Measurements from ENCODE around the gene DNAL1. TPM values are rescaled to one million over a fixed set of nuclear protein-coding genes. Genes with fewer than 3 reads are reported as not detected.

The DNAL1 gene
- polyA plus RNA-seq, 1 of the 3 experiments (the other 2 are of a cell fraction) = 2.6 TPM

DNA sequence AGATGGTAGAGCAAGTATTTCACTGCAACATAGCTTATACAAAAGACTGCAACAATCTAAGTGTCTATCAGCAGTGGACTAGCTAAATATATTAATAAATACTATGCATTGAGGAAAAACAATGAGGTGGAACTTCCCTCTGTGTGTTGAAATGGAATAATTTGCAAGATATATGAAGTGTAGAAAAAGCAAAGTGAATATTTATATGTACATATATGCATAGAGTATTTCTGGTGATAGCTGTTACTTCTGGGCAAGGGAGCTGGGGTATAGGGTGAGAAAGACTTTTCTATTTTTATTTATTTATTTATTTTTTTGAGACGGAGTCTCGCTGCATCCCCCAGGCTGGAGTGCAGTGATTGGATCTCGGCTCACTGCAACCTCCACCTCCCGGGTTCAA is 33.9 kb downstream of the DNAL1 start:
- H3K79me2 ChIP-seq (ENCODE audit: insufficient read depth) = no peaks in the 10 kb centered on the region
- peaks cover 4% of the 10 kb centered on the region for H3F3A ChIP-seq (replicated peaks; ENCODE audit: insufficient read depth)
- H3K9me3 ChIP-seq = no peaks in the 10 kb centered on the region
- H3K27me3 ChIP-seq (ENCODE audit: insufficient read depth) = no peaks in the 10 kb centered on the region
- no peak overlapping the region for H3K9ac ChIP-seq
- H4K20me1 ChIP-seq (ENCODE audit: insufficient read depth) = no peaks in the 10 kb centered on the region
- no peak for TF ChIP-seq POLR2AphosphoS5 (IDR thresholded peaks at IDR 0.05; ENCODE audit: low read depth, low read length)
- TF ChIP-seq, protein P1, sequence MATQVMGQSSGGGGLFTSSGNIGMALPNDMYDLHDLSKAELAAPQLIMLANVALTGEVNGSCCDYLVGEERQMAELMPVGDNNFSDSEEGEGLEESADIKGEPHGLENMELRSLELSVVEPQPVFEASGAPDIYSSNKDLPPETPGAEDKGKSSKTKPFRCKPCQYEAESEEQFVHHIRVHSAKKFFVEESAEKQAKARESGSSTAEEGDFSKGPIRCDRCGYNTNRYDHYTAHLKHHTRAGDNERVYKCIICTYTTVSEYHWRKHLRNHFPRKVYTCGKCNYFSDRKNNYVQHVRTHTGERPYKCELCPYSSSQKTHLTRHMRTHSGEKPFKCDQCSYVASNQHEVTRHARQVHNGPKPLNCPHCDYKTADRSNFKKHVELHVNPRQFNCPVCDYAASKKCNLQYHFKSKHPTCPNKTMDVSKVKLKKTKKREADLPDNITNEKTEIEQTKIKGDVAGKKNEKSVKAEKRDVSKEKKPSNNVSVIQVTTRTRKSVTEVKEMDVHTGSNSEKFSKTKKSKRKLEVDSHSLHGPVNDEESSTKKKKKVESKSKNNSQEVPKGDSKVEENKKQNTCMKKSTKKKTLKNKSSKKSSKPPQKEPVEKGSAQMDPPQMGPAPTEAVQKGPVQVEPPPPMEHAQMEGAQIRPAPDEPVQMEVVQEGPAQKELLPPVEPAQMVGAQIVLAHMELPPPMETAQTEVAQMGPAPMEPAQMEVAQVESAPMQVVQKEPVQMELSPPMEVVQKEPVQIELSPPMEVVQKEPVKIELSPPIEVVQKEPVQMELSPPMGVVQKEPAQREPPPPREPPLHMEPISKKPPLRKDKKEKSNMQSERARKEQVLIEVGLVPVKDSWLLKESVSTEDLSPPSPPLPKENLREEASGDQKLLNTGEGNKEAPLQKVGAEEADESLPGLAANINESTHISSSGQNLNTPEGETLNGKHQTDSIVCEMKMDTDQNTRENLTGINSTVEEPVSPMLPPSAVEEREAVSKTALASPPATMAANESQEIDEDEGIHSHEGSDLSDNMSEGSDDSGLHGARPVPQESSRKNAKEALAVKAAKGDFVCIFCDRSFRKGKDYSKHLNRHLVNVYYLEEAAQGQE (IDR thresholded peaks at IDR 0.05; ENCODE audit: low read depth, low read length) = no peak
- TF ChIP-seq YY1 (IDR thresholded peaks at IDR 0.05; ENCODE audit: low read depth) = no peak
- no peak for TF ChIP-seq SMC3 (IDR thresholded peaks at IDR 0.05; ENCODE audit: low read depth, low read length)
- no peak for TF ChIP-seq PBX3 (IDR thresholded peaks at IDR 0.05)
- TF ChIP-seq, protein P2, sequence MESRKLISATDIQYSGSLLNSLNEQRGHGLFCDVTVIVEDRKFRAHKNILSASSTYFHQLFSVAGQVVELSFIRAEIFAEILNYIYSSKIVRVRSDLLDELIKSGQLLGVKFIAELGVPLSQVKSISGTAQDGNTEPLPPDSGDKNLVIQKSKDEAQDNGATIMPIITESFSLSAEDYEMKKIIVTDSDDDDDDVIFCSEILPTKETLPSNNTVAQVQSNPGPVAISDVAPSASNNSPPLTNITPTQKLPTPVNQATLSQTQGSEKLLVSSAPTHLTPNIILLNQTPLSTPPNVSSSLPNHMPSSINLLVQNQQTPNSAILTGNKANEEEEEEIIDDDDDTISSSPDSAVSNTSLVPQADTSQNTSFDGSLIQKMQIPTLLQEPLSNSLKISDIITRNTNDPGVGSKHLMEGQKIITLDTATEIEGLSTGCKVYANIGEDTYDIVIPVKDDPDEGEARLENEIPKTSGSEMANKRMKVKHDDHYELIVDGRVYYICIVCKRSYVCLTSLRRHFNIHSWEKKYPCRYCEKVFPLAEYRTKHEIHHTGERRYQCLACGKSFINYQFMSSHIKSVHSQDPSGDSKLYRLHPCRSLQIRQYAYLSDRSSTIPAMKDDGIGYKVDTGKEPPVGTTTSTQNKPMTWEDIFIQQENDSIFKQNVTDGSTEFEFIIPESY (IDR thresholded peaks at IDR 0.05; ENCODE audit: borderline replicate concordance, low read depth) = no peak
- no peak overlapping the region for H3K4me2 ChIP-seq
- POLR2A ChIA-PET = no interaction called here
- H3K9me2 ChIP-seq = no peaks in the 10 kb centered on the region
- no peaks in the 10 kb centered on the region for H3K4me1 ChIP-seq (ENCODE audit: control insufficient read depth in 1 of 2, insufficient read depth in 2 of 2, low read depth in 1 of 2, low read length in 1 of 2)
- peaks cover 0 to 3% of the 10 kb centered on the region in 2 experiments for H3K36me3 ChIP-seq (replicated peaks in 1 of 2; ENCODE audit: control insufficient read depth in 1 of 2, insufficient read depth in 2 of 2, low read length in 1 of 2)
- H2AFZ ChIP-seq (ENCODE audit: low read depth) = no peak overlapping the region
- WGBS (ENCODE audit: low lambda C conversion rate) = 96% methylated on average over 4 of the region's 4 CpGs
- no peak overlapping the region for H3K4me3 ChIP-seq (ENCODE audit: low read depth in 2 of 2, low read length in 1 of 2)
- DNase-seq = no peak
- no peak overlapping the region for H3K27ac ChIP-seq (ENCODE audit: low read depth in 2 of 2, low read length in 1 of 2)
- CTCF ChIA-PET = no interaction called here

DNA sequence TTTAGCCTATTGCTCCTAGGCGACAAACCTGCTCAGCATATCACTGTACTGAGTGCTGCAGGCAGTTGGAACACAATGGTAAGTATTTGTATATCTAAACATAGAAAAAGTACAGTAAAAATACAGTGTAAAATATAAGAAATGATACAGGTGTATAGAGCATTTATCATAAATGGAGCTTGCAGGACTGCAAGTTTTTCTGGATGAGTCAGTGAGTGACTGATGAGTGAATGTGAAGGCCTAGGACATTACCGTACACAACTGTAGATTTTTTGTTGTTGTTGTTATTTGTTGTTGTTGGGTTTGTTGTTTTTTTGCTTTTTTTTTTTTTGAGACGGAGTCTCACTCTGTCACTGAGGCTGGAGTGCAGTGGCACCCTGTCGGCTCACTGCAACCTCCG is 36.0 kb downstream of the DNAL1 start:
- no peaks in the 10 kb centered on the region for H4K20me1 ChIP-seq (ENCODE audit: insufficient read depth)
- no peak overlapping the region for H3K9ac ChIP-seq
- TF ChIP-seq MAX (IDR thresholded peaks at IDR 0.05; ENCODE audit: low read depth) (no peak), MXI1 (IDR thresholded peaks at IDR 0.05; ENCODE audit: low read depth, low read length) (no peak), CHD2 (IDR thresholded peaks at IDR 0.05; ENCODE audit: low read length, partially characterized antibody) (no peak), YY1 (IDR thresholded peaks at IDR 0.05; ENCODE audit: low read depth) (no peak)
- no peak overlapping the region for H3K4me2 ChIP-seq
- H3K4me1 ChIP-seq (ENCODE audit: control insufficient read depth in 1 of 2, insufficient read depth in 2 of 2, low read depth in 1 of 2, low read length in 1 of 2) = no peaks in the 10 kb centered on the region
- no peaks in the 10 kb centered on the region for H3K9me2 ChIP-seq
- WGBS (ENCODE audit: low lambda C conversion rate) = 91% methylated on average over 5 of the region's 5 CpGs
- no peak overlapping the region for H3K27ac ChIP-seq (ENCODE audit: low read depth in 2 of 2, low read length in 1 of 2)
- ChIA-PET POLR2A (no interaction called here), CTCF (no interaction called here)
- no peak for DNase-seq
- no peak overlapping the region for H3K4me3 ChIP-seq (ENCODE audit: low read depth in 2 of 2, low read length in 1 of 2)
- peaks cover 0 to 14% of the 10 kb centered on the region in 2 experiments for H3K36me3 ChIP-seq (replicated peaks in 1 of 2; ENCODE audit: control insufficient read depth in 1 of 2, insufficient read depth in 2 of 2, low read length in 1 of 2)
- no peak overlapping the region for H2AFZ ChIP-seq (ENCODE audit: low read depth)
- no peaks in the 10 kb centered on the region for H3K79me2 ChIP-seq (ENCODE audit: insufficient read depth)
- H3K27me3 ChIP-seq (ENCODE audit: insufficient read depth) = no peaks in the 10 kb centered on the region
- H3F3A ChIP-seq (replicated peaks; ENCODE audit: insufficient read depth) = peaks cover 4% of the 10 kb centered on the region
- H3K9me3 ChIP-seq = no peaks in the 10 kb centered on the region
